Measurements from ENCODE around the gene GPRC5A. TPM values are rescaled to one million over a fixed set of nuclear protein-coding genes. Genes with fewer than 3 reads are reported as not detected.
A peak's percentile ranks its signal among the peaks of the same experiment; 100 is the strongest.

GPRC5A gene
- total and polyA plus RNA-seq, 2 of the 13 experiments (the other 11 are each of a cell fraction or from before 2014, with no cell fraction given): 0.27 to 3.0 TPM

GRCh38 chr12:12916135-12916944, 25.0 kb downstream of the GPRC5A start (continued):
- TF ChIP-seq ZNF512B (CRISPR knock-in tag; IDR thresholded peaks at IDR 0.05; ENCODE audit: borderline replicate concordance) (peak; percentile 73; the same call in 1 of the 2 replicates), JUNB (CRISPR knock-in tag; IDR thresholded peaks at IDR 0.05; ENCODE audit: borderline replicate concordance) (no peak), RERE (CRISPR knock-in tag; IDR thresholded peaks at IDR 0.05; ENCODE audit: low read depth) (no peak), ZBTB25 (CRISPR knock-in tag; IDR thresholded peaks at IDR 0.05) (no peak), KDM2A (CRISPR knock-in tag; IDR thresholded peaks at IDR 0.05; ENCODE audit: borderline replicate concordance, low read depth) (peak; percentile 68; the same call in 1 of the 2 replicates), ZBTB40 (IDR thresholded peaks at IDR 0.05) (no peak), ZBTB40 (CRISPR knock-in tag; IDR thresholded peaks at IDR 0.05) (no peak)
